ENCODE data around the gene PRICKLE2. TPM values are rescaled to one million over a fixed set of nuclear protein-coding genes. Genes with fewer than 3 reads are reported as not detected.

Gene PRICKLE2
- total and polyA plus RNA-seq, 2 experiments from 2014 or later = 8.5 to 30.3 TPM

DNA sequence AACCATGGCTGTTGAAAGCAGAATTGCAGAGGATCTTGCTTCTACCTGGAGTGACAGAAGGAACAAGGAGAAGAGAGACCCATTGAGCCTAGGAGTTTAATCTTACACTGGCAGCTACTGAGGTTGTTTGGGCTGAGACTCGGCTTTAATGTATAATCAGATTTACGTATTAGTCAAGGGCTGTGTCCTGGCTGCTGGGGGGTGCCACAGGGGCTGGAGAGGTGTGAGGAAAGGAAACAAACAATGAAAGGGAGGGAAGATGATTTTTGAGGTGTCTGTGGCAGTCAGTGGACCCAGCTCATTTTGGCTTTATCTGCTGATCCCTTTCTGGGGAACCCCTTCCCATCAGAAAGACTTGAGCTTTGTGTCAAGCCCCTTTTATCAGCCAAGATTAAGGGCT is 95.7 kb downstream of the PRICKLE2 start:
- Histone ChIP-seq H3K27me3 (no peaks in the 10 kb centered on the region), H3K4me1 (ENCODE audit: insufficient read depth) (peaks cover 7% of the 10 kb centered on the region), H4K20me1 (ENCODE audit: insufficient read depth, poor library complexity, severe bottlenecking) (no peaks in the 10 kb centered on the region), H3K36me3 (replicated peaks; ENCODE audit: insufficient read depth, low read depth) (no peaks in the 10 kb centered on the region), H3K9me3 (ENCODE audit: low read depth) (no peaks in the 10 kb centered on the region), H3K4me2 (no peak overlapping the region), H3K27ac (no peak overlapping the region), H3K9me2 (replicated peaks; ENCODE audit: insufficient read depth) (no peaks in the 10 kb centered on the region), H3K4me3 (no peak overlapping the region), H3K79me2 (no peaks in the 10 kb centered on the region), H2AFZ (no peak overlapping the region)
- TF ChIP-seq, protein P1, sequence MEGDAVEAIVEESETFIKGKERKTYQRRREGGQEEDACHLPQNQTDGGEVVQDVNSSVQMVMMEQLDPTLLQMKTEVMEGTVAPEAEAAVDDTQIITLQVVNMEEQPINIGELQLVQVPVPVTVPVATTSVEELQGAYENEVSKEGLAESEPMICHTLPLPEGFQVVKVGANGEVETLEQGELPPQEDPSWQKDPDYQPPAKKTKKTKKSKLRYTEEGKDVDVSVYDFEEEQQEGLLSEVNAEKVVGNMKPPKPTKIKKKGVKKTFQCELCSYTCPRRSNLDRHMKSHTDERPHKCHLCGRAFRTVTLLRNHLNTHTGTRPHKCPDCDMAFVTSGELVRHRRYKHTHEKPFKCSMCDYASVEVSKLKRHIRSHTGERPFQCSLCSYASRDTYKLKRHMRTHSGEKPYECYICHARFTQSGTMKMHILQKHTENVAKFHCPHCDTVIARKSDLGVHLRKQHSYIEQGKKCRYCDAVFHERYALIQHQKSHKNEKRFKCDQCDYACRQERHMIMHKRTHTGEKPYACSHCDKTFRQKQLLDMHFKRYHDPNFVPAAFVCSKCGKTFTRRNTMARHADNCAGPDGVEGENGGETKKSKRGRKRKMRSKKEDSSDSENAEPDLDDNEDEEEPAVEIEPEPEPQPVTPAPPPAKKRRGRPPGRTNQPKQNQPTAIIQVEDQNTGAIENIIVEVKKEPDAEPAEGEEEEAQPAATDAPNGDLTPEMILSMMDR (IDR thresholded peaks at IDR 0.05; ENCODE audit: poor library complexity) = no peak
- TF ChIP-seq EZH2phosphoT487 (IDR thresholded peaks at IDR 0.05; ENCODE audit: low read depth, severe bottlenecking, unreplicated experiment) (no peak), EZH2 (IDR thresholded peaks at IDR 0.05; ENCODE audit: borderline replicate concordance) (no peak)
- no peak for DNase-seq (ENCODE audit: low spot score)
- 53% methylated on average over 2 of the region's 2 CpGs for WGBS (ENCODE audit: low lambda C conversion rate, missing lambda C conversion rate)

DNA sequence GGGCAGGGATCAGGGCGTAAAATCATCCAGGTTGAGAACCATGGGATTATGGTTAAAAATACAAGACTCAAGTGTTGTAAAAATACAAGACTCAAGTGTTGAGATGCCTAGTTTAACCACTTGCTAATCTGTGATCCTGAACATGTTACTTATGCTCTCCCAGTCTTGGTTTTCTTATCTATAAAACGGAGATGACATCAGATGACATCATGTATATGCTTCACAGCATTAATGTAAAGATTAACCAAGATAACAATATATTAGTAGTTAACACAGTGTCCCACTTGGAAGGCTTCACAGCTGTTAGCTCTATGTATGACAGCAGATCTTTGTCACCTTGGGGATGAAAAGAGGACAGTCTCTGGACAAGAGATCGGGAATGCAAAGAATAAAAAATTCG is 96.2 kb downstream of the PRICKLE2 start:
- TF ChIP-seq, protein P1 (IDR thresholded peaks at IDR 0.05; ENCODE audit: poor library complexity) = no peak
- TF ChIP-seq EZH2phosphoT487 (IDR thresholded peaks at IDR 0.05; ENCODE audit: low read depth, severe bottlenecking, unreplicated experiment) = no peak
- no peak for TF ChIP-seq EZH2 (IDR thresholded peaks at IDR 0.05; ENCODE audit: borderline replicate concordance)
- Histone ChIP-seq H3K4me2 (no peak overlapping the region), H3K79me2 (no peaks in the 10 kb centered on the region)

DNA sequence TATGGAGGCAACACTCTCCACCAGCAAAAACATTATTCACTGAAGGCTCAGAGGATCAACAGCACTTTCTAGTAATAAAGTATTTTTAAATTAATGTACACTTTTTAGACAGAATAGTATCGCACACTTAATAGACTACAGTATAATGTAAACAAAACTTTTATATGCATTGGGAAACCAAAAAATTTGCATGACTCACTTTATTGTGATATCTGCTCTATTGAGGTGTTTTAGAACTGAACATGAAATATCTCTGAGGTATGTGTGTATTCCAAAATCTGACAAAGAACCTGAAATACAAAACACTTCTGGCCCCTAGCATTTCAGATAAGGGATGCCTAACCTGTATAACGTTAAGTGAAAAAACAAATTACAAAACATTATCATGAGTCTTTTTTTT is 99.7 kb downstream of the PRICKLE2 start:
- no peaks in the 10 kb centered on the region for H3K4me1 ChIP-seq (ENCODE audit: insufficient read depth)
- H3K27ac ChIP-seq = no peak overlapping the region
- TF ChIP-seq EZH2phosphoT487 (IDR thresholded peaks at IDR 0.05; ENCODE audit: low read depth, severe bottlenecking, unreplicated experiment) (no peak), EZH2 (IDR thresholded peaks at IDR 0.05; ENCODE audit: borderline replicate concordance) (no peak)
- TF ChIP-seq, protein P1 (IDR thresholded peaks at IDR 0.05; ENCODE audit: poor library complexity) = no peak
- H4K20me1 ChIP-seq (ENCODE audit: insufficient read depth, poor library complexity, severe bottlenecking) = no peaks in the 10 kb centered on the region
- no peaks in the 10 kb centered on the region for H3K36me3 ChIP-seq (replicated peaks; ENCODE audit: insufficient read depth, low read depth)
- H3K9me3 ChIP-seq (ENCODE audit: low read depth) = no peaks in the 10 kb centered on the region
- no peak for DNase-seq (ENCODE audit: low spot score)
- H3K4me3 ChIP-seq = no peak overlapping the region
- H3K27me3 ChIP-seq = no peaks in the 10 kb centered on the region
- no peaks in the 10 kb centered on the region for H3K79me2 ChIP-seq
- no peak overlapping the region for H2AFZ ChIP-seq
- WGBS (ENCODE audit: low lambda C conversion rate, missing lambda C conversion rate) = 41% methylated on average over 2 of the region's 2 CpGs
- H3K9me2 ChIP-seq (replicated peaks; ENCODE audit: insufficient read depth) = no peaks in the 10 kb centered on the region
- H3K4me2 ChIP-seq = no peak overlapping the region

More for the DNA sequence above, 96.2 kb downstream of the PRICKLE2 start:
- H3K36me3 ChIP-seq (replicated peaks; ENCODE audit: insufficient read depth, low read depth) = no peaks in the 10 kb centered on the region
- H3K4me1 ChIP-seq (ENCODE audit: insufficient read depth) = peaks cover 5% of the 10 kb centered on the region
- H4K20me1 ChIP-seq (ENCODE audit: insufficient read depth, poor library complexity, severe bottlenecking) = no peaks in the 10 kb centered on the region
- H3K27me3 ChIP-seq = no peaks in the 10 kb centered on the region
- DNase-seq (ENCODE audit: low spot score) = no peak
- no peak overlapping the region for H2AFZ ChIP-seq
- no peak overlapping the region for H3K27ac ChIP-seq
- H3K9me3 ChIP-seq (ENCODE audit: low read depth) = no peaks in the 10 kb centered on the region
- WGBS (ENCODE audit: low lambda C conversion rate, missing lambda C conversion rate) = 56% methylated on average over 4 of the region's 4 CpGs
- H3K9me2 ChIP-seq (replicated peaks; ENCODE audit: insufficient read depth) = no peaks in the 10 kb centered on the region
- H3K4me3 ChIP-seq = no peak overlapping the region

DNA sequence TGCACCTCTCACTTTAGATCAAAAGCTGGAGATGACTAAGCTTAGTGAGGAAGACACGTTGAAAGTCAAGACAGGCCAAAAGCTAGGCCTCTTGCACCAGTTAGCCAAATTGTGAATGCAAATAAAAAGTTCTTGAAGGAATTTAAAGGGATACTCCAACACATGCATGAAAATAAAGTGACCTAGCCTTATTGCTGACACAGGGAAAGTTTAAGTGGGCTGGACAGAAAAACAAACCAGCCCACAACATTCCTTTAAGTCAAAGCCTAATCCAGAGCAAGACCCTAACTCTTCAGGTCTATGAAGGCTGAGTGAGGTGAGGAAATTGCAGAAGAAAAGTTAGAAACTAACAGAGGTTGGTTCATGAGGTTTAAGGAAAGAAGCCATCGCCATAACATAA is 101.3 kb downstream of the PRICKLE2 start:
- no peak overlapping the region for H3K27ac ChIP-seq
- no peaks in the 10 kb centered on the region for H4K20me1 ChIP-seq (ENCODE audit: insufficient read depth, poor library complexity, severe bottlenecking)
- H3K4me2 ChIP-seq = no peak overlapping the region
- no peaks in the 10 kb centered on the region for H3K27me3 ChIP-seq
- no peaks in the 10 kb centered on the region for H3K9me3 ChIP-seq (ENCODE audit: low read depth)
- no peak for DNase-seq (ENCODE audit: low spot score)
- H3K36me3 ChIP-seq (replicated peaks; ENCODE audit: insufficient read depth, low read depth) = no peaks in the 10 kb centered on the region
- WGBS (ENCODE audit: low lambda C conversion rate, missing lambda C conversion rate) = 89% methylated on average over 2 of the region's 2 CpGs
- no peaks in the 10 kb centered on the region for H3K4me1 ChIP-seq (ENCODE audit: insufficient read depth)
- TF ChIP-seq EZH2phosphoT487 (IDR thresholded peaks at IDR 0.05; ENCODE audit: low read depth, severe bottlenecking, unreplicated experiment) (no peak), EZH2 (IDR thresholded peaks at IDR 0.05; ENCODE audit: borderline replicate concordance) (no peak)
- TF ChIP-seq, protein P1 (IDR thresholded peaks at IDR 0.05; ENCODE audit: poor library complexity) = no peak
- no peak overlapping the region for H3K4me3 ChIP-seq
- no peak overlapping the region for H2AFZ ChIP-seq
- no peaks in the 10 kb centered on the region for H3K79me2 ChIP-seq
- no peaks in the 10 kb centered on the region for H3K9me2 ChIP-seq (replicated peaks; ENCODE audit: insufficient read depth)

Data from hepatocyte (in vitro differentiated cells).